SK-N-SH treated with all-trans-retinoic acid at 6 μM for 48 hours (cell line): ENCODE measurements around the gene STAMBP.

ENCODE experiments used
- CREB5 ChIP-seq: fragments of 250-450 bp; sonication (Bioruptor Pico); IDR thresholded peaks from 2 replicates; pipeline ENCODE4 v1.5.1; 2020; ENCODE audit warnings: low read depth, mild to moderate bottlenecking, moderate library complexity
- GLIS3 ChIP-seq: fragments of 250-450 bp; sonication (Bioruptor Pico); IDR thresholded peaks from 2 replicates; pipeline ENCODE4 v1.5.0; 2020; ENCODE audit warnings: mild to moderate bottlenecking, moderate library complexity
- ZNF8 ChIP-seq: fragments of 450-650 bp; formaldehyde crosslinking; IDR thresholded peaks from 2 replicates; pipeline ENCODE4 v1.5.0; 2020; ENCODE audit warnings: mild to moderate bottlenecking, moderate library complexity

- TF ChIP-seq ZNF8 (CRISPR knock-in tag) (no peak), GLIS3 (CRISPR knock-in tag) (no peak), CREB5 (CRISPR knock-in tag) (no peak)
Measured at GRCh38 chr2:73855526-73855925, 26.8 kb downstream of the STAMBP start.
